ENCODE data around the gene IRAK1BP1. TPM values are rescaled to one million over a fixed set of nuclear protein-coding genes. Genes with fewer than 3 reads are reported as not detected.

Gene IRAK1BP1
- polyA plus RNA-seq, 1 donor (not counting 4 experiments of a cell fraction or from before 2014, with no cell fraction given) = 3.8 TPM

DNA sequence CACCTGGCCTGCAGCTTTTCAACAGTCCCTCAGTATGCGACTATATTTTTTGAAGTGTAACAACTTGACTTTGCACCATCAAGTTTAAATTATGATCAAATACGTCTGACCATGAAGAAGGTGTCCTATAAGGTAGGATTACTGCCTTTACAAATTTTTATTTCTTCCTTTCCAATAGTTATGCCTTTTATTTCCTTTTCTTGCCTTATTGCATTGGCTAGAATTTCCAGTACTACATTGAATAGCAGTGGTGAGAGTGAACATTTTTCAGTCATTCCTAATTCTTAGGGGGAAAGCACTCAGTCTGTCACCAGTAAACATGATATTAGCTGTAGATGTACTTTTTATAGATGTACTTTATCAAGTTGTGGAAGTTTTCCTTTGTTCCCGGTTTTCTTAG lies 81.4 kb downstream of the IRAK1BP1 start:
- Histone ChIP-seq H2AFZ (ENCODE audit: control insufficient read depth, low read length) (no peak overlapping the region), H3K9ac (ENCODE audit: control insufficient read depth, extremely low read depth, insufficient read depth, low read length) (no peak overlapping the region), H3K27me3 (ENCODE audit: control insufficient read depth, extremely low read depth, insufficient read depth, low read length) (no peaks in the 10 kb centered on the region), H3K79me2 (ENCODE audit: control insufficient read depth, insufficient read depth, low read length) (no peaks in the 10 kb centered on the region), H3K9me3 (ENCODE audit: control insufficient read depth, low read depth, low read length) (no peaks in the 10 kb centered on the region), H3K4me2 (ENCODE audit: control insufficient read depth, extremely low read depth, insufficient read depth, low read depth, low read length) (no peak overlapping the region), H3K4me1 (ENCODE audit: control insufficient read depth, extremely low read depth, insufficient read depth, low read length) (no peaks in the 10 kb centered on the region), H3K36me3 (ENCODE audit: control insufficient read depth in 2 of 2, extremely low read depth in 1 of 2, insufficient read depth in 2 of 2, low read length in 2 of 2) (peaks cover 9 to 15% of the 10 kb centered on the region in 2 experiments), H4K20me1 (ENCODE audit: control insufficient read depth, extremely low read depth, insufficient read depth, low read length) (no peaks in the 10 kb centered on the region), H3K4me3 (ENCODE audit: control insufficient read depth in 2 of 3, extremely low read depth in 1 of 3, insufficient read depth in 2 of 3, low read depth in 1 of 3, low read length in 3 of 3) (no peak overlapping the region), H3K27ac (ENCODE audit: control insufficient read depth, insufficient read depth, low read length) (no peak overlapping the region), H3K9me1 (ENCODE audit: control insufficient read depth, extremely low read depth, insufficient read depth, low read length) (no peaks in the 10 kb centered on the region)
- DNase-seq (ENCODE audit: low read depth, low spot score) = no peak
- TF ChIP-seq, protein P1, sequence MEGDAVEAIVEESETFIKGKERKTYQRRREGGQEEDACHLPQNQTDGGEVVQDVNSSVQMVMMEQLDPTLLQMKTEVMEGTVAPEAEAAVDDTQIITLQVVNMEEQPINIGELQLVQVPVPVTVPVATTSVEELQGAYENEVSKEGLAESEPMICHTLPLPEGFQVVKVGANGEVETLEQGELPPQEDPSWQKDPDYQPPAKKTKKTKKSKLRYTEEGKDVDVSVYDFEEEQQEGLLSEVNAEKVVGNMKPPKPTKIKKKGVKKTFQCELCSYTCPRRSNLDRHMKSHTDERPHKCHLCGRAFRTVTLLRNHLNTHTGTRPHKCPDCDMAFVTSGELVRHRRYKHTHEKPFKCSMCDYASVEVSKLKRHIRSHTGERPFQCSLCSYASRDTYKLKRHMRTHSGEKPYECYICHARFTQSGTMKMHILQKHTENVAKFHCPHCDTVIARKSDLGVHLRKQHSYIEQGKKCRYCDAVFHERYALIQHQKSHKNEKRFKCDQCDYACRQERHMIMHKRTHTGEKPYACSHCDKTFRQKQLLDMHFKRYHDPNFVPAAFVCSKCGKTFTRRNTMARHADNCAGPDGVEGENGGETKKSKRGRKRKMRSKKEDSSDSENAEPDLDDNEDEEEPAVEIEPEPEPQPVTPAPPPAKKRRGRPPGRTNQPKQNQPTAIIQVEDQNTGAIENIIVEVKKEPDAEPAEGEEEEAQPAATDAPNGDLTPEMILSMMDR (optimal IDR thresholded peaks at IDR 0.05 in 1 of 3, IDR thresholded peaks at IDR 0.05 in 1 of 3, conservative IDR thresholded peaks at IDR 0.05 in 1 of 3; ENCODE audit: extremely low read depth in 1 of 3, insufficient read depth in 2 of 3, low read length in 3 of 3) = no peak
- no peak for TF ChIP-seq EZH2 (IDR thresholded peaks at IDR 0.05; ENCODE audit: low read length)
- FAIRE-seq = no peak
- dilution Hi-C loops (cut with MboI; ENCODE audit: extremely low pct_ligation_motif_present, low sequenced_read_pairs) = no loop called here

- no peak for DNase-seq (ENCODE audit: low read depth, low spot score)
- no peak for FAIRE-seq
- Histone ChIP-seq H3K36me3 (ENCODE audit: control insufficient read depth in 2 of 2, extremely low read depth in 1 of 2, insufficient read depth in 2 of 2, low read length in 2 of 2) (peaks cover 8 to 14% of the 10 kb centered on the region in 2 experiments), H4K20me1 (ENCODE audit: control insufficient read depth, extremely low read depth, insufficient read depth, low read length) (no peaks in the 10 kb centered on the region), H3K79me2 (ENCODE audit: control insufficient read depth, insufficient read depth, low read length) (no peaks in the 10 kb centered on the region), H3K9me1 (ENCODE audit: control insufficient read depth, extremely low read depth, insufficient read depth, low read length) (no peaks in the 10 kb centered on the region), H3K9ac (ENCODE audit: control insufficient read depth, extremely low read depth, insufficient read depth, low read length) (no peak overlapping the region), H2AFZ (ENCODE audit: control insufficient read depth, low read length) (no peak overlapping the region), H3K4me1 (ENCODE audit: control insufficient read depth, extremely low read depth, insufficient read depth, low read length) (no peaks in the 10 kb centered on the region), H3K9me3 (ENCODE audit: control insufficient read depth, low read depth, low read length) (no peaks in the 10 kb centered on the region), H3K27ac (ENCODE audit: control insufficient read depth, insufficient read depth, low read length) (no peak overlapping the region), H3K4me2 (ENCODE audit: control insufficient read depth, extremely low read depth, insufficient read depth, low read depth, low read length) (no peak overlapping the region), H3K4me3 (ENCODE audit: control insufficient read depth in 2 of 3, extremely low read depth in 1 of 3, insufficient read depth in 2 of 3, low read depth in 1 of 3, low read length in 3 of 3) (no peak overlapping the region), H3K27me3 (ENCODE audit: control insufficient read depth, extremely low read depth, insufficient read depth, low read length) (no peaks in the 10 kb centered on the region)
- dilution Hi-C loops (cut with MboI; ENCODE audit: extremely low pct_ligation_motif_present, low sequenced_read_pairs) = no loop called here
- TF ChIP-seq EZH2 (IDR thresholded peaks at IDR 0.05; ENCODE audit: low read length) = no peak
- TF ChIP-seq, protein P1 (optimal IDR thresholded peaks at IDR 0.05 in 1 of 3, IDR thresholded peaks at IDR 0.05 in 1 of 3, conservative IDR thresholded peaks at IDR 0.05 in 1 of 3; ENCODE audit: extremely low read depth in 1 of 3, insufficient read depth in 2 of 3, low read length in 3 of 3) = no peak
Observed at GRCh38 chr6:78952362-78952761, 85.0 kb downstream of the IRAK1BP1 start.

Other genes starting within 250 kb of the IRAK1BP1 start
- 3.4 to 7.9 TPM (median 4.4 TPM) in 3 replicates for gene PHIP, start 210.7 kb downstream of the IRAK1BP1 start, polyA plus RNA-seq